ENCODE results near the gene SOX8.
A peak's percentile ranks its signal among the peaks of the same experiment; 100 is the strongest.

Gene SOX8

DNA sequence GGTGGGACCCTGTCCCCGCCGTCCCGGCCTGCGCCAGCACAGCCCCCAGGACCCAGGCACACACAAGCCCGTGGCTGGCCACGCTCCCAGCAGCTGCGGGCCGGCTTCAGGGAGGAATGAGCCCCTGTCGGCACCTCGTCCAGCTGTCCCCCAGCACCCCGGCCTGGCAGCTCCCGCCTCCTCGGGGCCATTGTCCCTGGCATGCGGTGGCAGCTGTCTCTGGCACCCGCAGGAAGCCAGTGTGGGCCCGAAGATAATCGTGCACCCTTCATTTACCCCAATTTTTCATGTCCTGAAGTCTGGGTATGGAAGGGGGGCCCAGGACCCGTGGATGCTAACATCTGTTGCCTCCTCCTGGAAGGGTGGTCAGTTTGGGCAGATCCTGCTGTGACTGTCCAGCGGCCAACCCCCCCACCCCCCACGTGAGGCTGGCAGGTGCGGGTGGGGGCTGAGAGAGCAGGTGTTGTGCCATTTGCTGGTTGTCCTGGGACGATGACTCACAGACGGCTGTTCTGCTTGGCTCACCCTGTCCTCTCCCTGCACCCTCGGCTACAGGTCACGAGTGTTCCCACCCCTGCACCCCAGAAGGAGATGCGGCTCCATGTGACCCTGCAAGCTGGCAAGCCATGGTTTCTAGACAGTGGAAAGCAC lies 6.8 kb upstream of the SOX8 start:
- no peak for DNase-seq

DNA sequence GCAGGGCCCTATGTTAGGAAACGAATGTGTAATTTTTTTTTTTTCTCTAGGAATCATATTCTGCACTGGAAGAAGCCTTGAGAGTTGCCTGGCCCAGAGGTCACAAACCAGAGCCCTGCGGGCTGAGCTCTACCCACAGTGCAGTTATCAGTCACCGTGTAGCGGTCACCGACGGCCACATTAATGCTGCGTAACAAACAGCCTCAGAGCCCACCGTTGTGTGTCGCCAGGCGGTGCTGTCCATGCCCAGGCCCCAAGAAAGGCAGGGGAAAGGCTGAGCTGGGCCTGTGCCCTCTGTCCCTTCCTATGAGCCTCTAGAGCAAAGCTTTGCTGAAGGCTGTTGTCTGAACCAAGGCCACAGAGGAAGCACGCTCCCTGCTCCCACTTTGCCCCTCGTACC lies 6.3 kb upstream of the SOX8 start:
- DNase-seq: no peak

DNA sequence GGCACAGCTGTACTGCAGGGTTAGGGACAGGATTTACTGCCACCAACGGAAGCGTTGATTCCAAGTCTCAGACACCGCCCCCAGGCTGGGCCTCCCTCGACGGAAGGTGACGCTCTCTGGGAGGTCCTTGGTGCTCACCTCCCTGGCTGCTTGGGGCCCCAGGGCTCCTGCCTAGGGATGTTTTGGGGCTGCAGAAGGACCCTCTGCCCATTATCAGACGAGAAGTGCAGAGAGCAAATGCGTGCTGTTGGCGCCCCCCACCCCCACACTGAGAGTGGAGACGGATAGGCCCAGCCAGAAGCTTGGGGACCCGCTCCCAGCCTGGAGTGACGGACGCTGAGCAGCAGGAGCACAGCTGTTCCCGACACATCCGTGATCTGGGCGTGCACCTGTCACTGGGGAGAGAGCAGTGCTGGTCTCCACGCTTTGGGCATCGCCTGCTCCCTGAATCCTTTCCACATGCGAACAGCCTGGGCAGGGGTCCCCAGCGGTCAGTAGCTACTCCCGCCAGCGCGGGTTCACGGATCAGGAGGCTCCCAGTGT lies 5.1 kb upstream of the SOX8 start:
- peak in 1 of 2 donors; percentile 42 for DNase-seq

DNA sequence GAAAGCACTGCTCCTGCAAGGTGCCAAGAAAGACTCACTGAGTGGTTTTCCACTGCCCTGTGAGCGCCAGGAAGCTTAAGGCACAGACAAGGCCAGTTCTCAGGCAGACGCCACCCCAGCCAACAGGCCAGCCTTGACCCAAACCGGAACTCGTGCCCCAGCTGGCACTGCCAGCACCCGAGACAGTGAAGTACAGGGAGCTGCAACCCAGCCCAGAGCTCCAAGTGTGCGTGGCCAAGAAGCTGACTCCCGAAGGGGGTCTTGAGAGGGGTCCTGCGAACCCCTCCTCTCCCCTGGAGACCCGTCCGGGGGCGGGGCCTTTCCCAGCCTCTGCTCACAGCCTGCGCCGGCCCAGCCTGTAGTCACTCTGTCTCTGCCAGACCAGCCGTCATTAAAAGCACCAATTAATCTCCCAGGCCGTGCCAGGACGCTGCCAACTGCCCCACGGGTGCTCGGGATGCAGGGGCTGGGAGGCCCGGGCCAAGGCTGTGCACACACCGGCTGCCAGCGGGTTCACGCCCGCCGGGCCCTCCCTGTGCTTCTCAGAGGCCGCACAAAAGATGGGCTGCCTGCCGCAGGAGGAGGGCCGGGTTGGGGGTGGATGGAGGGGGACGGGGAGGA lies 4.4 kb upstream of the SOX8 start:
- DNase-seq: no peak

DNA sequence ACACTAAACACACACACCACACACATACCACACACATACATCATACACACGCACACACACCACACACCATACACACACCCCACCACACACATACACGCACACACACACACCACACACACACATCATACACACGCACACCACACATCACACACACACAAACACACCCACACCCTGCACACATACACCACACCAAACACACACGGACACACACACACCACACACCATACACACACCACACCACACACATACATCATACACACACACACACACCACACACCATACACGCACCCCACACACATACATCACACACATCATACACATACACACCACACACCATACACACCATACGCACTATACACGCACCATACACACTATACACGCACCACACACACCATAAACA lies 3.7 kb upstream of the SOX8 start:
- DNase-seq: no peak

DNA sequence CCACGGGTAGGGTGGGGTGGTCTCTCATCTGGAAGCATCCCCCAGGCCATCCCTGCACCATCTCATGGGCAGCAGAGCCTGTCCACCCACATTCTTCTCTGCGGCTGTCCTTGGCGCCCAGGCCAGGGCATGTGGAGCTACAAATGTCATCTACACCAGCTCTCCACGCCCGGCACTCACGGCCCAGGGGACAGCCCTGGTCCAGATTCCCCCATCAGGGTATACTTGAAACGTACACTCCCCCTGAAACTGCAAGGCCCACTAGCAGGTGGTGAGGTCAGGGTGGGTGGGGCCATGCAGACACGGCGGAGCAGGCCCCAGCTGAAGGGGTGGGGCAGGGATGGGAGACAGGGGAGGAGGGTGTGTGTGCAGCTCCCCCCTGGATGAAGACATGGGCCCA lies 3.2 kb upstream of the SOX8 start:
- no peak for DNase-seq

DNA sequence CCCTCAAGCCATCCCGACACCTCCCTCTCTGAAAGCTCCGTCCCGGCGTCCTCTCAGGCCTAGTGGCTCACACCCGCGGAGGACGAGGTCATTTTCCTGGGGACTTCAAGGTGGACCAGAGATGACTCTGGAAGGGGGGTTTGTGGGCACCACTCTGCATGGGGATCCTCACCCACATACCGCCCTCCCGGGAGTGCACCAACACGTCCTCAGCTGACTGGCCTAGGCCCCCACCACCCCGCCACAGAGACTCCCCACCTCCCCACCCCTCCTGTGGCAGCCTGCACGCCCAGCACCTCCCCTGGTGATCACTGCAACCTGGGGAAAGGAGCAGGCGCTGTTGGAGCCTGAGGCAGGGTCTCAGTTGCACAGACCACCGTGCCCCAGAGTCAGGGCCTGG lies 2.4 kb upstream of the SOX8 start:
- DNase-seq: no peak

DNA sequence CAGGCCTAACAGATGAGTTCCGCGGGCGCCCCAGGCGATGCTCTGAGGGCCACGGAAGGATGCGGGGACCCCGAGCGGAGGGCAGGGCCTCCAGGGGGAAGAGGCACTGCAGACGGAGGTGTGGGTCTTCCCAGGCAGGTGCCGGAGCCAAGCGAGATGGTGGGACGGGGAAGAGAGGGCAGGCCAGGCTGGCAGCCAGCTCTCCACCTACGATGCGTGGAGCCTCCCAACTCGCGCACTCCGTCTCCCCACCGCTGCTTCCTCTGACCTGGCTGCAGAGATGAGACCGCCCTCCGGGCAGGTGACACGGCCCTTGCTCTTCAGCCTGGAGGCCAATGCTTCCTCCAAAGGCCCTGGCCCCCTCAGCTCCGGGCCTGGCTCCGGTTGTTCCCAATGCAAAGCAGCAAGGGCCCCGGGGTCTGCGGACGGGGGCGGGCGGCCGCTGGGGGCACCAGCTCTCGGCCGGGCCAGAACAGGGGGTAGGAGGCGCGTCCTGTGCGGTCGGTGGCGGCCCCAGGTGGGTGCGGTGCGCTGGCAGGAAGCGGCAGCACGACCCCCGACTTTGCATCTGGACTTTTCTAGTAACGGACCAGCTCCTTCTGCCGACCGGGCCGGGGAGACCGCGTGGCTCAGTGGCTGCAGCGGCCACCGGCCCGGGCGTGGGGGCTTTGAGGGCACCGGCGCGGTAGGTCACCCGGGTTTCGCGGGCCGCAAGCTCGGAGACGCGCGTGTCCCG lies 1.5 kb upstream of the SOX8 start:
- no peak for DNase-seq

DNA sequence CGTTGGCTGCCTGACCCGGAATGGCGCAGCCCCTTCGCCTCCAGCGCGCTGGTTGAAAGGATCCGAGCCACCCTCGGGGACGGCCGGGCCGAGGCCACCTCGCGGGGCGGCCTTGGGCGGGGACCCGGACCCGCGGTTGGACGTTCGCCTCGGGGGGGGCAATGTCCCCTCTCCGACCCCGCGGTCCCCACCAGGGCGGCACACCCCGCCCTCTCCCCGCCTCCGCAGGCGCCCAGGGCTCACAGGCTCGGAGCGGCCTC lies 1.0 kb upstream of the SOX8 start:
- DNase-seq: no peak

DNA sequence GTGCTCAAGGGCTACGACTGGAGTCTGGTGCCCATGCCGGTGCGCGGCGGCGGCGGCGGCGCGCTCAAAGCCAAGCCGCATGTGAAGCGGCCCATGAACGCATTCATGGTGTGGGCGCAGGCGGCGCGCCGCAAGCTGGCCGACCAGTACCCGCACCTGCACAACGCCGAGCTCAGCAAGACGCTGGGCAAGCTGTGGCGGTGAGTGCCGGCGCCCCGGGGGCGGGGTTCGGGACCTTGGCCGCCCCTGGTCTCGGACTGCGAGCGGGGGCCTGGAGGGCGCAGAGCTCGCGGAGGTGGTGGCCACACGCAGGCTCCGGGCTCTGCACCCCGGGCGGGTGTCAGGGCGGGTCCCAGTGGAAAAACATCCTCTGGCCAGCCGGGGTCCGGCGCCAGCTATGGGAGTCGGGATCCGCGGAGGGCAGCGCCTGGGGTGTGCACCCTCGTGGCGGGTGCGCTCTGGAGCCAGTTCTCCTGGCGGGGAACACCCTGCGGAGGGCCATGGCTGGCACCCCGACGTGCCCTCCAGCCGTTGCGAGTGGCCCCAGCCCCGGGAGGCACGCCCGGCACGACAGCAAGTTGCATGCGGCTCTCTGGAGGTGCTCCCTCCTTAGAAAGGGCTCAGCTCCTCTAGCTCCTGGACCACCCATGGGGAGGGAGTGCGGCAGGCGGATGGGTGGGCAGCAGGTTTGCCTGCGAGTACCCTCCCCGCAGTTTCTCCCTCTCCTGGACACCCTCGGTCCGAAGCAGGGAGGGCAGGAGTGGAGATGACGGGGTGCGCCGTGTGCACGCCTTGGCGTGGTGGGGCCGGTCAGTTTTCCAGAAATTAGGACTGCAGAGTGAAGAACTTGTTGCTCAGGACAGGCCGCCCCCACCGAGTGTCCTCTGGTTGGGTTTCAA lies 824 bp downstream of the SOX8 start:
- DNase-seq: no peak

DNA sequence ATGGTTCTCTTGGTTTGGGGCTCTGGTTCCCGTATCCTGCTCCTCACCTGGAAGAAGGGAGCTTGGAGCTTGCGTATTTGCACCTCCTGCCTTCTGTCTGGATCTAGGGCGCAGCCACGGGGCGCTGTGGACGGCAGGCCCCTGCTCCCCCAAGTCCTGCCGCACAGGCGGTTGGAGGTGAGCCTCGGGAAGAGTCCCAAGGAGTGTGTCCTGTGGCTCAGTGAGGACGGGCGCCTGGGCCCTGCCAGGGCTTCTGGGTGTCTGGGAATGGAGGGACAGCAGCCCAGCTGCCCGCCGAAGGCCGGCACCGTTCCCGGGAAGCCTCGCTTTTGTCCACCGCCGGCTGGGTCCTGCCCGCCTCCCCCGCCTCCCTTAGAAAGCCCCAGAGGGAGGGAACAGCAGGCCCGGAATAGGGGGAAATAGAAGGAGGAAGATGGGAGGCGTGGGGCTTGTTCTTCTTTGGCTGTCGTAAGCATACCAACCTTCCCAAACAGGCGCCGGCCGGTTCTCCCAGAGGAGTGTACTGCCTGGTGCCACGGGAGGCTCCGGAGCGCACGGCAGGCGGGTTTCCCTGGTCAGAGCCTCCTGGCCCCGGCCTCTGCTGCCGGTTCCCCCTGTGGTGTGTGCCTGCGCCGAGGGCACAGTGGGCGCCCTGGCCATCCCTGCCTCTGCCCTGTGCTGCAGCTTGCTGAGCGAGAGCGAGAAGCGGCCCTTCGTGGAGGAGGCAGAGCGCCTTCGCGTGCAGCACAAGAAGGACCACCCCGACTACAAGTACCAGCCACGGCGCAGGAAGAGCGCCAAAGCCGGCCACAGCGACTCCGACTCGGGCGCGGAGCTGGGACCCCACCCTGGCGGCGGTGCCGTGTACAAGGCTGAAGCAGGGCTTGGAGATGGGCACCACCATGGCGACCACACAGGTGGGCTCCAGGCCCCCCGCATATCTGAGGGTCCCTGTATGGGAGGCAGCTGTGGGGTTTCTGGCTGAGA lies 1.8 kb downstream of the SOX8 start:
- DNase-seq: no peak

DNA sequence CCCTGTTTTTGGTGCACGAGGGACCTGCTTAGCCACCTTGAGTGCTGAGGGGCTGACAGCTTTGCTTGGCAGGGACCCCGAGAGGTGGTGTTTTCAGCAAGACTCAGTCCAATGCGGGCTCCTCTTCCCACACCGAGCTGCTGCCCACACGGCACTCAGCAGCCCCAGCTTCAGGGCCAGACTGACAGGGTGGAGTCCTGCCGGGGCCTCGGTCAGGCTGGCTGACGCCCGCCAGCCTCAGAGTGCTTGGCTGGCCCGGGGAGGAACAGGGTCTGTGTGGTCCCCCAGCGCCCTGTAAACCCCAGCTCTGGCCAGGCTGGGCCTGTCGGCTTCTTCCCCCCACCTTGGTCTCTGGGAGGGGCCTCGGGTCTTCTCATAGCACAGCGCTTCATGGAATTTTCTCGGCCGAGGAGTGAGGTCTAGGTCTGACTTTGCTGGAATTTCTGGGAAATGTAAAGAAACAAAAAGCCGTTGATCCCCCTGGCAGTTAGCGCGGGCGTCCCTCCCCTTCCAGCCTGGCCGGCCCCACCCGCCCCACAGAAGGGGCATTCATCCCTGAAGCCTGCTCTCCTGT lies 2.6 kb downstream of the SOX8 start:
- DNase-seq: no peak

DNA sequence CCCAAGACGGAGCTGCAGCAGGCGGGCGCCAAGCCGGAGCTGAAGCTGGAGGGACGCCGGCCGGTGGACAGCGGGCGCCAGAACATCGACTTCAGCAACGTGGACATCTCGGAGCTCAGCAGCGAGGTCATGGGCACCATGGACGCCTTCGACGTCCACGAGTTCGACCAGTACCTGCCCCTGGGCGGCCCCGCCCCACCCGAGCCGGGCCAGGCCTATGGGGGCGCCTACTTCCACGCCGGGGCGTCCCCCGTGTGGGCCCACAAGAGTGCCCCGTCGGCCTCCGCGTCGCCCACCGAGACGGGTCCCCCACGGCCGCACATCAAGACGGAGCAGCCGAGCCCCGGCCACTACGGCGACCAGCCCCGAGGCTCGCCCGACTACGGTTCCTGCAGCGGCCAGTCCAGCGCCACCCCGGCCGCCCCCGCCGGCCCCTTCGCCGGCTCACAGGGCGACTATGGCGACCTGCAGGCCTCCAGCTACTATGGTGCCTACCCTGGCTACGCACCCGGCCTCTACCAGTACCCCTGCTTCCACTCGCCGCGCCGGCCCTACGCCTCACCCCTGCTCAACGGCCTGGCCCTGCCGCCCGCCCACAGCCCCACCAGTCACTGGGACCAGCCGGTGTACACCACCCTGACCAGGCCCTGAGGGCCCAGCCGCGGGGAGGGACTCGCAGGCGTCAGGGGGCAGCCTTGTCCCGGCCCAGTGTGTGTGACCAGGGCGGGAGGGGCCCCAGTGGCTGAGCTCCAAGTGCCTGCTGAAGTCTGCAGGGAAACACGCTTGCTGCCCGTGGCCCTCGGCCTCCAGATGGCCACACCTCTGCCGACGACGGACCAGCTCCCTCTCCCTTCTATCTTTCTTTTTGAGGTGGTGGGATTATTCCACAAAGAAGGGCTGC lies 3.4 kb downstream of the SOX8 start:
- no peak for DNase-seq

DNA sequence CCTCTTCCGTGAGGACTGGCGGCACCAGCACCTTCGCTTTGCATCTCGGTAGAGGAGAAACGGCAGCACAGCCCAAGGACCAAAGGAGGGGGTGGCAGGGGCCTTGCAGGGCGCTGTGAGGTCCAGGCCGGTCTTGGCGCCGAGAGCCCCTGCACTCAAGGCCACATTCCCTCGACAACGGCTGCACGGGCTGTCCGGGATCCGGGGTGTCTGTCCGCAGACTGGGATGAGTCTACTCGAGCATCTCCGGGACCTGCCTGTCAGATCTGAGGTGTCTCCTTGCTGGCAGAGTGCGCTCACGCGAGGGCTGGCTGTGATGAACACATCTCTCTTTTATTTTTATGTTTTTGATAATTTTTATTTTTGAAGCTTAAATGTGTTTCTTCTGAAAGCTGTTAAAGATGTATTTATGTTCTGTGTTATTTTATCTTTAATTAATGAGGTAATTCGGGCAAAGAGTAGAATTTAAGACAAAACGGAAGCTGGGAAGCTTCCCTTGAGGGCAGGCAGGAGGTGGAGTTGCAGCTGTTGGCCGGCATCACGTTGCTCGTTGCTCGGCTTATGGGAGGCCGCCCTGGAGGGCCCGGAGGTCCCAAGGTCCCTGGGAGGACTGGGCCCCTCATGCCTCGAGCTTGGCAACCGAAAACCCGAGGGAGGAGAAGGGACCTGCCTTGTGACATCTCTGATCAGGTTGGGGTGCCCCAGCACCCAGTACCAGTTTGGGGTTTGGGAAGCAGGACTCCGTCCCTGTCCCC lies 4.3 kb downstream of the SOX8 start:
- DNase-seq: no peak

DNA sequence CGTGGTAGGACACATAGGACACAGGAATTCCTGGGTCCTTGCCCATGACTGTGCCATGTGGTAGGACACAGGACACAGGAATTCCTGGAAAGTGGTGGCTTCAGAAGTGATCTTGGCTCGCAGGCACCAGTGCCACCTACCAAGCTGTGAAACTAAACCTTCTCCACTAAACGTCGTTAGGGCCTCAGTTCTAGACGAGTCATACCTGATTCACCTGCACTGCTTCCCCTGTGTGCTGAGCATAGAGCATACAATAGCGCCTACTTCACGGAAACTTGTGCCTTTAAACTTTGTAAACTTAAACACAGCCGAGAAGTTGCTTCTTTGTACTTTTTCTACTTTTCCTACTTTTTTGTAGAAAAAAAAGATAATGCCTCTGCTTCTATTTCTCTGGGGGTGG lies 4.8 kb downstream of the SOX8 start:
- DNase-seq: no peak

DNA sequence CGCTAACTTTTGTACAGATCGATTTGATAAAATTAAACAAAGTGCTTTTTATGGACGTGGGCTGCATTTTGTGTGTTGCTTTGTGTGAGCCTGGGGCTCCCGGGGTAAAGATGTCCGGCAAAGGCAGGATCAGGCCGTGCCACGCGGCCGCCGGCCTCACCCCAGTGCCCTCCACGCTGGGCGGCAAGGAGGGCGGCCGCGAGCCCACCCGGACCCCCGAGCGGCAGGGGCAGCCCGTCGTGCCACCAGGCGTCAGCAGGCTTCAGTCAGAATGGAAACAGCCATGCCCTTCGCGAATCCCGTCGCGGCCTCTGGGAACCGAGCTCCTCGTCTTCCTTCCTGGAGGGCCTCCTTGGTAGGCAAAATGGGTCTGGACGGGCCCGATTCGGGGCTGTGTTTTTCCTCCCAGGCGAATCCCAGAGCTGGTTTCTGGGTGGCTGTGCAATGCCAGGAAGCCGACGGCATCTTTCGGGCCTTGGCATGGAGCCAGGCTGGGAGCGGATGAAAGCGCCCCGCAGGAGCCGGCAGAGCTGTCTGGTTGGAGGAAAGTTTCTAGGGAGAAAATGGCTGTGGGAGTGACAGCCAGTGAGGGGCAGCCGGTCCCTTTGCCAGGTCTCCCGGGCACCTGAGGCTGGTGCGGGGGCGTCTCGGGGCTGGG lies 5.5 kb downstream of the SOX8 start:
- DNase-seq: no peak

DNA sequence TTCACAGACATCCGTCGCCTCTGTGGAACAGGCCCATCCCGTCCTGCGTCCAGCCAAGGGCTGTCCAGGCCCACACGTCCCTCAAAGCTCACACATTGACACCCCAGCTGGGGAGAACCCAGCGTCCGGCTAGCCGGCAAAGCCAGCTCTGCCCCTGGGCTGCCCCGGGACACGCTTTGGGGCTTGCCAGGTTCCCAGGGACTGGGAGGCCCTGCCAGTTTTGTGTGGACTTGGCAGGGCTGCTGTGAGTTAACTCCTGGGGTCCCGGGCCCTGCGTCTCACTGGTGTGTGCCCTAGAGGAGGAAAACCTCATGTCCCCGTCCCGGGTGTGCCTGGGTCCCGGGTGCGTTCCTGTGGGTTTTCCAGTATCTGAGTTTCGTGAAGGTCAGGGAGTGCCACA lies 6.3 kb downstream of the SOX8 start:
- no peak for DNase-seq

DNA sequence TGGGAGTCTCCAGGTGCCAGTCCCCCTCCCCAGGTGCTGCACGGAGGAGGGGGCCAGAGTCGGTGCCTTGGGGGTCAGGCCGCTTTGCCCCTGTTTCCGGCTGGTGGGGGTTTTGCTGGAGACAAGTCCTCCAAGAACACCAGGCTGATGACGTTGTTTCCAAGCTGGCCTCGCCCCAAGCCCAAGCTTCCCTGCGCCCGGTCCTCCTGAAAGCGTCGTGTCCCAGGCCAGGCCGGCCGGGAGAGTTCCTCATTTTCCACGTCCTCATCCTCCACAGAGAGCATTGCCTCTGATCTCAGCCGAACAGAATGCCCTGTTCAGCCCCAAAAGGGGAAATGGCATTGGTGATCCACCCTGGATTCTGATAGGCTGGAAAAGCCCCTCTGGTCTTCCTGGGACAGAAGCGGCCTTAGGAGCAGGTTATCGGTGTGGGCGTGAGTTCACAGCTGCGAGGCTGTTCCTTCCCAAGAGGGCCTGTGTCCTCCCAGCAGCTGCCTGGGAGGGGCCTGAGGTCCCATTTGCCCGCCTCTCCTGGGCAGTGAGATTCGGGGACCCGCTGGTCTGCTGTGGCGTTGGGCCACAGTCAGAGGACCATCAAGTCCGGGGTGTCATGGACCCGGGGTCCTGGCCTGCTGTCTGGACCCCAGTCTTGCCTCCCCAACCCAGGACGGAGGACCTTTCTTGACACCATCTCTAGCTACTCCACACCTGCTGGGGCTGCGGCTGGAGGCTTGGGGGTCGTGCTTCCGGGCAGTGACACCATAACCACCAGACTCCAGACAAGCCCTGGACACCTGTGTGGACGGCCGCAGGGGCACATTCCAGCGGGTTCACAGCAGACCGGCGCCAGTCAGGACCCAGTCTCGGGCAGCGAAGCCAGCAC lies 7.1 kb downstream of the SOX8 start:
- DNase-seq: no peak

Data from stimulated activated CD4-positive, alpha-beta T cell treated with anti-CD3 and anti-CD28 coated beads, Interleukin-2, amount 100 ng/mL, for 24 hours (primary cell).